Endothelial cell of umbilical vein (primary cell): Measurements from ENCODE around the gene LILRB3. TPM values are rescaled to one million over a fixed set of nuclear protein-coding genes. Genes with fewer than 3 reads are reported as not detected.

Source experiments
- BruUV-seq: library from RNA; stranded (reverse); fragments of 400-500 nt; replicated peaks from 2 replicates; lab custom pipeline; 2021; lab: Mats Ljungman, UMichigan
- CTCF ChIA-PET: fragments of 300-600, 350-600 bp; sonication (Branson Sonifier 250); formaldehyde crosslinking; loops from one replicate; lab custom pipeline; 2021; ENCODE audit warnings: antibody characterized with exemption, inconsistent platforms; lab: Charles Lee
- POLR2A ChIA-PET: fragments of 300-600, 350-600 bp; sonication (Branson Sonifier 250); formaldehyde crosslinking; loops from one replicate; lab custom pipeline; 2021; ENCODE audit warnings: antibody characterized with exemption, inconsistent platforms; lab: Charles Lee
- DNase-seq: peaks from one replicate; pipeline ENCODE4 v3.0.0-alpha.2; 2011; ENCODE audit warnings: low read depth, low spot score
- FAIRE-seq: peaks from 2 replicates; lab custom pipeline; 2011; peaks lifted over from hg19 to GRCh38; lab: Jason Lieb, UNC
- H2AFZ ChIP-seq: 2 replicates; pipeline ENCODE4 v1.6.0; 2012; ENCODE audit warnings: low read depth, low read length, control low read depth, inconsistent platforms
- H3K27ac ChIP-seq: 2 replicates; pipeline ENCODE4 v1.5.1; 2011; ENCODE audit warnings: low read depth, mild to moderate bottlenecking, control low read depth, low read length, moderate library complexity; ENCODE audit not compliant: insufficient read depth
- H3K27me3 ChIP-seq, 2 experiments: 2 replicates each; pipeline versions ENCODE4 v1.6.0 to v1.6.1; 2011; ENCODE audit warnings: low read length in 2 of 2, mixed read lengths in 1 of 2; ENCODE audit not compliant: control insufficient read depth in 2 of 2, insufficient read depth in 2 of 2
- H3K36me3 ChIP-seq, 2 experiments: 2 replicates in 1 of 2; 3 replicates in 1 of 2; pipeline ENCODE4 v1.5.1; 2011; ENCODE audit warnings: low read length in 2 of 2, mild to moderate bottlenecking in 1 of 2, moderate library complexity in 1 of 2; ENCODE audit not compliant: control insufficient read depth in 2 of 2, insufficient read depth in 2 of 2; ENCODE audit errors: extremely low read depth in 1 of 2
- H3K4me1 ChIP-seq: 3 replicates; pipeline ENCODE4 v1.5.1; 2011; ENCODE audit warnings: mild to moderate bottlenecking, low read length; ENCODE audit not compliant: control insufficient read depth, insufficient read depth; ENCODE audit errors: extremely low read depth
- H3K4me2 ChIP-seq: 2 replicates; pipeline ENCODE4 v1.6.1; 2011; ENCODE audit warnings: low read length, control low read depth, mixed read lengths; ENCODE audit not compliant: insufficient read depth
- H3K4me3 ChIP-seq, 3 experiments: fragments of 200-600 bp in 1 of 3; sonication (generic), shearing (Covaris generic) in 1 of 3; replicated peaks in 1 of 3; 2 replicates each; pipeline ENCODE4 v1.5.1; 2011 to 2016; ENCODE audit warnings: control low read depth in 3 of 3, low read length in 3 of 3, mild to moderate bottlenecking in 2 of 3, inconsistent platforms in 1 of 3, low read depth in 1 of 3, moderate library complexity in 1 of 3; ENCODE audit not compliant: insufficient read depth in 1 of 3
- H3K79me2 ChIP-seq: 2 replicates; pipeline ENCODE4 v1.6.0; 2012; ENCODE audit warnings: low read length, inconsistent platforms; ENCODE audit not compliant: control insufficient read depth, insufficient read depth
- H3K9ac ChIP-seq: replicated peaks from 2 replicates; pipeline ENCODE3; 2011; ENCODE audit warnings: low read length, control low read depth; ENCODE audit not compliant: insufficient read depth; ENCODE audit errors: extremely low read depth
- H3K9me1 ChIP-seq: replicated peaks from 3 replicates; pipeline ENCODE4 v1.6.0; 2011; ENCODE audit warnings: mild to moderate bottlenecking, low read length; ENCODE audit not compliant: control insufficient read depth, insufficient read depth; ENCODE audit errors: extremely low read depth
- H3K9me3 ChIP-seq: replicated peaks from 2 replicates; pipeline ENCODE4 v1.5.1; 2012; ENCODE audit warnings: low read length, inconsistent platforms; ENCODE audit not compliant: control insufficient read depth, insufficient read depth
- H4K20me1 ChIP-seq: replicated peaks from 2 replicates; pipeline ENCODE3; 2011; ENCODE audit warnings: mild to moderate bottlenecking, low read length; ENCODE audit not compliant: control insufficient read depth, insufficient read depth; ENCODE audit errors: extremely low read depth
- EZH2 ChIP-seq: IDR thresholded peaks from 2 replicates; pipeline ENCODE4 v1.6.1; 2012; ENCODE audit warnings: borderline replicate concordance, low read depth, mild to moderate bottlenecking, moderate library complexity, low read length, inconsistent platforms; ENCODE audit not compliant: severe bottlenecking
- FOS ChIP-seq: IDR thresholded peaks from 2 replicates; pipeline ENCODE4 v1.6.1; 2011; ENCODE audit warnings: mild to moderate bottlenecking, low read length, moderate library complexity, borderline replicate concordance; ENCODE audit not compliant: insufficient read depth
- GATA2 ChIP-seq: IDR thresholded peaks from 2 replicates; pipeline ENCODE4 v1.7.0; 2011; ENCODE audit warnings: low read depth, mild to moderate bottlenecking, moderate library complexity, mixed read lengths, low read length; ENCODE audit not compliant: insufficient read length, insufficient read depth
- POLR2A ChIP-seq: IDR thresholded peaks from 2 replicates; pipeline ENCODE4 v1.6.1; 2012; ENCODE audit warnings: low read depth, mild to moderate bottlenecking, control low read depth, low read length
- POLR2AphosphoS5 ChIP-seq: IDR thresholded peaks from 2 replicates; pipeline ENCODE4 v1.6.1; 2012; ENCODE audit warnings: low read depth, mild to moderate bottlenecking, control low read depth, low read length, moderate library complexity; ENCODE audit not compliant: insufficient read depth
- dilution Hi-C: fragments of 300-500 bp; cut with MboI; formaldehyde crosslinking; loops from one replicate; pipeline ENCODE4 v1.15.0; 2019; ENCODE audit warnings: low sequenced_read_pairs; ENCODE audit not compliant: extremely low pct_ligation_motif_present
- intact Hi-C: fragments of 100-400 bp; cut with micrococcal nuclease; formaldehyde crosslinking; loops from one replicate; pipeline ENCODE4 v1.10.0; 2022
- polyA plus RNA-seq, 4 experiments: library from polyadenylated mRNA; depleted of rRNA in 3 of 4; stranded (reverse) in 3 of 4; unstranded in 1 of 4; fragments of >200 nt; gene quantifications; 2 replicates each; pipeline versions ENCODE4 v1.2.1 to v1.2.3, GENCODE V29; 2011 to 2012; ENCODE audit warnings: missing spikeins in 1 of 4
- total RNA-seq: library from RNA; stranded (reverse); gene quantifications from 2 replicates; pipeline ENCODE4 v1.2.3, GENCODE V29; 2021
- TF ChIP-seq, protein P1 (sequence below): IDR thresholded peaks from 2 replicates; pipeline ENCODE4 v1.6.1; 2011; ENCODE audit not compliant: insufficient read depth, insufficient read length
- TF ChIP-seq, protein P2 (sequence below), 2 donors: IDR thresholded peaks; 1 replicate in 1 of 2; 2 replicates in 1 of 2; pipeline ENCODE4 v1.5.1; 2011; ENCODE audit warnings: low read length in 2 of 2, mild to moderate bottlenecking in 2 of 2, moderate library complexity in 2 of 2, control low read depth in 1 of 2, inconsistent platforms in 1 of 2, low read depth in 1 of 2; ENCODE audit not compliant: insufficient read depth in 1 of 2; ENCODE audit errors: extremely low read depth in 1 of 2

The LILRB3 gene
- total and polyA plus RNA-seq, 2 donors (not counting 3 experiments of a cell fraction or from before 2014, with no cell fraction given) = not detected

DNA sequence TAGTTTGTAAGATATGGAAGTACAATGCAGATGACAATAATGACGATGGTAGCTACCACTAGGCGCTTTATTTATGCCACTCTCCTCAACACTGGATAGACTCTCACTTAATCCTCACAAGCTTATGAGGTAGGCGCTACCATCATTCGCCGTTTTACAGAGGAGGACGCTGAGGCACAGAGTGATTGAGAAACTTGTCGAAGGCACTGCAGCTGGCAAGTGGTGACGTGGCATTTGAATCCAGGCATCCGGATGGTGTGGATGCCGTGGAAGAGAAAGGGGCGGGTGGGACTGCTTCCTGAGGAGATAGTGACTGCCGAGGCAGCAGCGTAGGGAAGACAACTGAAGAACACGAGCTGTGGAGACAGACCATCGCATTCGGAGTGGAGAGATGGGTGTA is 23.4 kb downstream of the LILRB3 start:
- H3K4me2 ChIP-seq = no peak overlapping the region
- BruUV-seq = no TSS peak
- H3K9me3 ChIP-seq = no peaks in the 10 kb centered on the region
- no peak overlapping the region for H3K9ac ChIP-seq
- FAIRE-seq (no peak), DNase-seq (no peak)
- TF ChIP-seq FOS = no peak
- no peak for TF ChIP-seq GATA2
- TF ChIP-seq POLR2A = no peak
- TF ChIP-seq EZH2 = no peak
- TF ChIP-seq, protein P1, sequence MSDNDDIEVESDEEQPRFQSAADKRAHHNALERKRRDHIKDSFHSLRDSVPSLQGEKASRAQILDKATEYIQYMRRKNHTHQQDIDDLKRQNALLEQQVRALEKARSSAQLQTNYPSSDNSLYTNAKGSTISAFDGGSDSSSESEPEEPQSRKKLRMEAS = no peak
- TF ChIP-seq POLR2AphosphoS5 = no peak
- TF ChIP-seq, protein P2, sequence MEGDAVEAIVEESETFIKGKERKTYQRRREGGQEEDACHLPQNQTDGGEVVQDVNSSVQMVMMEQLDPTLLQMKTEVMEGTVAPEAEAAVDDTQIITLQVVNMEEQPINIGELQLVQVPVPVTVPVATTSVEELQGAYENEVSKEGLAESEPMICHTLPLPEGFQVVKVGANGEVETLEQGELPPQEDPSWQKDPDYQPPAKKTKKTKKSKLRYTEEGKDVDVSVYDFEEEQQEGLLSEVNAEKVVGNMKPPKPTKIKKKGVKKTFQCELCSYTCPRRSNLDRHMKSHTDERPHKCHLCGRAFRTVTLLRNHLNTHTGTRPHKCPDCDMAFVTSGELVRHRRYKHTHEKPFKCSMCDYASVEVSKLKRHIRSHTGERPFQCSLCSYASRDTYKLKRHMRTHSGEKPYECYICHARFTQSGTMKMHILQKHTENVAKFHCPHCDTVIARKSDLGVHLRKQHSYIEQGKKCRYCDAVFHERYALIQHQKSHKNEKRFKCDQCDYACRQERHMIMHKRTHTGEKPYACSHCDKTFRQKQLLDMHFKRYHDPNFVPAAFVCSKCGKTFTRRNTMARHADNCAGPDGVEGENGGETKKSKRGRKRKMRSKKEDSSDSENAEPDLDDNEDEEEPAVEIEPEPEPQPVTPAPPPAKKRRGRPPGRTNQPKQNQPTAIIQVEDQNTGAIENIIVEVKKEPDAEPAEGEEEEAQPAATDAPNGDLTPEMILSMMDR (IDR thresholded peaks at IDR 0.05; ENCODE audit: extremely low read depth in 1 of 2, insufficient read depth in 1 of 2, low read depth in 1 of 2, low read length in 2 of 2) = no peak
- ChIA-PET CTCF (interaction anchor here (0.7 to 1.1 kb wide), 4 partner anchors 11 to 66 kb away, joined by 3 to 4 read pairs (median 3); no protein-coding TSS in a partner anchor), POLR2A (interaction anchor here (6.0 kb wide), 1 partner anchor 9 kb away, joined by 91 read pairs; the partner anchor contains the start of genes MBOAT7 and TSEN34)
- dilution Hi-C loops (no loop called here), intact Hi-C loops (no loop called here)
- H3K4me3 ChIP-seq = no peak overlapping the region
- H4K20me1 ChIP-seq = peaks cover 3% of the 10 kb centered on the region
- H3K27ac ChIP-seq = no peak overlapping the region
- no peak overlapping the region for H2AFZ ChIP-seq
- peaks cover 29% of the 10 kb centered on the region for H3K4me1 ChIP-seq
- H3K9me1 ChIP-seq = no peaks in the 10 kb centered on the region
- peaks cover 37% of the 10 kb centered on the region for H3K79me2 ChIP-seq
- H3K36me3 ChIP-seq = peaks cover 19 to 23% of the 10 kb centered on the region in 2 experiments
- no peaks in the 10 kb centered on the region for H3K27me3 ChIP-seq
